Astrocyte (in vitro differentiated cells and primary cell): ENCODE measurements around the gene ARHGAP9. TPM values are rescaled to one million over a fixed set of nuclear protein-coding genes. Genes with fewer than 3 reads are reported as not detected.

Experiments
- DNase-seq: peaks from one replicate; pipeline ENCODE4 v3.0.0-alpha.2; 2010; ENCODE audit warnings: low read depth
- FAIRE-seq: peaks from 2 replicates; lab custom pipeline; 2011; peaks lifted over from hg19 to GRCh38; lab: Jason Lieb, UNC
- H2AFZ ChIP-seq: 2 replicates; pipeline ENCODE4 v1.6.0; 2012; ENCODE audit warnings: low read depth, low read length, inconsistent platforms
- H3K27ac ChIP-seq: 2 replicates; pipeline ENCODE4 v1.5.1; 2011; ENCODE audit warnings: low read depth, low read length, inconsistent platforms
- H3K27me3 ChIP-seq: 2 replicates; pipeline ENCODE4 v1.6.0; 2011; ENCODE audit warnings: low read length, inconsistent platforms; ENCODE audit not compliant: insufficient read depth
- H3K36me3 ChIP-seq: 2 replicates; pipeline ENCODE4 v1.5.1; 2011; ENCODE audit warnings: low read length, inconsistent platforms; ENCODE audit not compliant: insufficient read depth
- H3K4me1 ChIP-seq: 2 replicates; pipeline ENCODE4 v1.5.1; 2011; ENCODE audit warnings: low read length, inconsistent platforms; ENCODE audit not compliant: insufficient read depth
- H3K4me2 ChIP-seq: 2 replicates; pipeline ENCODE4 v1.6.0; 2012; ENCODE audit warnings: low read length, inconsistent platforms
- H3K4me3 ChIP-seq: 2 replicates; pipeline ENCODE4 v1.5.1; 2011; ENCODE audit warnings: low read depth, mild to moderate bottlenecking, low read length, inconsistent platforms; ENCODE audit not compliant: insufficient read depth
- H3K79me2 ChIP-seq: 2 replicates; pipeline ENCODE4 v1.6.0; 2012; ENCODE audit warnings: mild to moderate bottlenecking, low read length, inconsistent platforms; ENCODE audit not compliant: insufficient read depth
- H3K9ac ChIP-seq: 2 replicates; pipeline ENCODE4 v1.6.0; 2012; ENCODE audit warnings: mild to moderate bottlenecking, low read length, inconsistent platforms
- H3K9me3 ChIP-seq: 2 replicates; pipeline ENCODE4 v1.5.1; 2012; ENCODE audit warnings: low read depth, mild to moderate bottlenecking, low read length, inconsistent platforms; ENCODE audit not compliant: insufficient read depth
- H4K20me1 ChIP-seq: 2 replicates; pipeline ENCODE4 v1.6.0; 2012; ENCODE audit warnings: low read length, inconsistent platforms; ENCODE audit not compliant: insufficient read depth
- H3K27ac Mint-ChIP-seq: one replicate; pipeline ENCODE4 v1.8.0; 2021; ENCODE audit warnings: mild to moderate bottlenecking, mixed read lengths; ENCODE audit not compliant: unreplicated experiment
- H3K27me3 Mint-ChIP-seq: one replicate; pipeline ENCODE4 v1.8.0; 2021; ENCODE audit warnings: low read depth, mixed read lengths; ENCODE audit not compliant: unreplicated experiment
- H3K36me3 Mint-ChIP-seq: one replicate; pipeline ENCODE4 v1.8.0; 2021; ENCODE audit warnings: low read depth, mixed read lengths; ENCODE audit not compliant: unreplicated experiment
- H3K4me1 Mint-ChIP-seq: one replicate; pipeline ENCODE4 v1.8.0; 2021; ENCODE audit warnings: low read depth, mixed read lengths; ENCODE audit not compliant: unreplicated experiment
- H3K4me3 Mint-ChIP-seq: one replicate; pipeline ENCODE4 v1.8.0; 2021; ENCODE audit warnings: mild to moderate bottlenecking, moderate library complexity, mixed read lengths; ENCODE audit not compliant: unreplicated experiment
- H3K9me3 Mint-ChIP-seq: one replicate; pipeline ENCODE4 v1.8.0; 2021; ENCODE audit warnings: mild to moderate bottlenecking, mixed read lengths; ENCODE audit not compliant: unreplicated experiment
- CTCF ChIP-seq: IDR thresholded peaks from 2 replicates; pipeline ENCODE4 v1.5.1; 2011; ENCODE audit warnings: low read depth, mild to moderate bottlenecking, inconsistent platforms, low read length, moderate library complexity; ENCODE audit not compliant: insufficient read depth
- EZH2 ChIP-seq: IDR thresholded peaks from 2 replicates; pipeline ENCODE4 v1.6.1; 2012; ENCODE audit warnings: mild to moderate bottlenecking, low read length, inconsistent platforms; ENCODE audit not compliant: insufficient read depth
- total RNA-seq: library from RNA; stranded (reverse); gene quantifications from 2 replicates; pipeline ENCODE4 v1.2.1, GENCODE V29; 2021

ARHGAP9 gene
- total RNA-seq, 1 donor from 2014 or later = 3.1 TPM

- Histone ChIP-seq H3K27ac (no peak overlapping the region), H2AFZ (no peak overlapping the region), H3K27me3 (no peaks in the 10 kb centered on the region), H3K9me3 (no peaks in the 10 kb centered on the region), H3K36me3 (peaks cover 61% of the 10 kb centered on the region), H3K9ac (no peak overlapping the region), H3K4me3 (no peak overlapping the region), H4K20me1 (peaks cover 63% of the 10 kb centered on the region), H3K4me1 (peaks cover 13% of the 10 kb centered on the region), H3K79me2 (peaks cover 17% of the 10 kb centered on the region), H3K4me2 (no peak overlapping the region)
- no peak for TF ChIP-seq EZH2
- TF ChIP-seq CTCF = no peak
- peaks cover 23% of the 10 kb centered on the region for H3K4me1 Mint-ChIP-seq
- FAIRE-seq (no peak), DNase-seq (no peak)
- no peaks in the 10 kb centered on the region for H3K27me3 Mint-ChIP-seq
- H3K27ac Mint-ChIP-seq = no peak overlapping the region
- H3K9me3 Mint-ChIP-seq = no peaks in the 10 kb centered on the region
- no peak overlapping the region for H3K4me3 Mint-ChIP-seq
- peaks cover 45% of the 10 kb centered on the region for H3K36me3 Mint-ChIP-seq
These were observed 33.6 kb upstream of the ARHGAP9 start for GRCh38 chr12:57513266-57513665.

- peaks cover 7% of the 10 kb centered on the region for H3K4me1 ChIP-seq
- H4K20me1 ChIP-seq = peaks cover 57% of the 10 kb centered on the region
- no peak overlapping the region for H3K27ac Mint-ChIP-seq
- H3K36me3 Mint-ChIP-seq = peaks cover 44% of the 10 kb centered on the region
- no peaks in the 10 kb centered on the region for H3K27me3 ChIP-seq
- FAIRE-seq (no peak), DNase-seq (no peak)
- H3K9me3 Mint-ChIP-seq = no peaks in the 10 kb centered on the region
- peaks cover 57% of the 10 kb centered on the region for H3K36me3 ChIP-seq
- no peak overlapping the region for H3K4me3 Mint-ChIP-seq
- H3K4me3 ChIP-seq = no peak overlapping the region
- no peak overlapping the region for H3K4me2 ChIP-seq
- H3K27me3 Mint-ChIP-seq = no peaks in the 10 kb centered on the region
- no peak overlapping the region for H2AFZ ChIP-seq
- H3K79me2 ChIP-seq = peaks cover 12% of the 10 kb centered on the region
- no peaks in the 10 kb centered on the region for H3K9me3 ChIP-seq
- H3K9ac ChIP-seq = no peak overlapping the region
- peaks cover 20% of the 10 kb centered on the region for H3K4me1 Mint-ChIP-seq
- TF ChIP-seq CTCF (no peak), EZH2 (no peak)
- H3K27ac ChIP-seq = no peak overlapping the region
These were observed 33.0 kb upstream of the ARHGAP9 start for GRCh38 chr12:57512665-57513064.

- H3K4me1 Mint-ChIP-seq = peaks cover 11% of the 10 kb centered on the region
- TF ChIP-seq EZH2 = no peak
- TF ChIP-seq CTCF = no peak
- no peaks in the 10 kb centered on the region for H3K4me1 ChIP-seq
- no peak overlapping the region for H3K27ac ChIP-seq
- no peaks in the 10 kb centered on the region for H3K9me3 Mint-ChIP-seq
- no peak overlapping the region for H2AFZ ChIP-seq
- no peak overlapping the region for H3K4me3 ChIP-seq
- H3K4me2 ChIP-seq = no peak overlapping the region
- H3K79me2 ChIP-seq = peaks cover 3% of the 10 kb centered on the region
- peaks cover 48% of the 10 kb centered on the region for H3K36me3 ChIP-seq
- H3K4me3 Mint-ChIP-seq = no peak overlapping the region
- FAIRE-seq (no peak), DNase-seq (no peak)
- H4K20me1 ChIP-seq = peaks cover 48% of the 10 kb centered on the region
- no peaks in the 10 kb centered on the region for H3K27me3 ChIP-seq
- no peaks in the 10 kb centered on the region for H3K9me3 ChIP-seq
- H3K36me3 Mint-ChIP-seq = peaks cover 37% of the 10 kb centered on the region
- no peaks in the 10 kb centered on the region for H3K27me3 Mint-ChIP-seq
- H3K9ac ChIP-seq = no peak overlapping the region
- no peak overlapping the region for H3K27ac Mint-ChIP-seq
These were observed 32.1 kb upstream of the ARHGAP9 start for GRCh38 chr12:57511588-57512325.
